ENCODE results near the gene MYO9A.
"Not testable (repeated sequence)": the region's sequence is repeated elsewhere in the genome, so short reads cannot be mapped to it uniquely, and the experiment has no call there.

Gene MYO9A

DNA sequence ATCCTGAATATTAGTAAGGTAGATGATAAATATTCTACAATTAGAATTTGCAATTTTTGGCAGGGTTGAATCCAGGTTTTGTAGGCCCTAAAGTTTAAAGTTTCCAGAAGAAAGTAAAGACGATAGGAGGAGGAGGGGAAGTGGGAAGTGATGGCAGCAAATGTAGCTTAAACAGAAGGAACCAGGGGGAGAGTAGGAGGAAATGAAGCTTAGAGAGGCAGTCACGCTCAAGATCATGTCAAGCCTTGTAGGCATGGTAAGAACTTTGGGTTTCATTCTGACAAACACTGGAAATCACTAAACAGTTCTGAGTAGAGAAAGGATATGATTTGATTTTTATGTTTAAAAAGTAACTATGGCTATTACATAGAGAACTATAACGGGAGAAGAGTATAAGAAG is 243.7 kb downstream of the MYO9A start:
- no peak for DNase-seq (ENCODE audit: low spot score)

DNA sequence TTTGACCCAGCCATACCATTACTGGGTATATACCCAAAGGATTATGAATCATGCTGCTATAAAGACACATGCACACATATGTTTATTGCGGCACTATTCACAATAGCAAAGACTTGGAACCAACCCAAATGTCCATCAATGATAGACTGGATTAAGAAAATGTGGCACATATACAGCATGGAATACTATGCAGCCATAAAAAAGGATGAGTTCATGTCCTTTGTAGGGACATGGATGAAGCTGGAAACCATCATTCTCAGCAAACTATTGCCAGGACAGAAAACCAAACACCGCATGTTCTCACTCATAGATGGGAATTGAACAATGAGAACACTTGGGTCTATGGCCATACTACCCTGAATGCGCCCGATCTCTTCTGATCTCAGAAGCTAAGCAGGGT is 259.7 kb downstream of the MYO9A start:
- not testable (repeated sequence) for DNase-seq (ENCODE audit: low spot score)

DNA sequence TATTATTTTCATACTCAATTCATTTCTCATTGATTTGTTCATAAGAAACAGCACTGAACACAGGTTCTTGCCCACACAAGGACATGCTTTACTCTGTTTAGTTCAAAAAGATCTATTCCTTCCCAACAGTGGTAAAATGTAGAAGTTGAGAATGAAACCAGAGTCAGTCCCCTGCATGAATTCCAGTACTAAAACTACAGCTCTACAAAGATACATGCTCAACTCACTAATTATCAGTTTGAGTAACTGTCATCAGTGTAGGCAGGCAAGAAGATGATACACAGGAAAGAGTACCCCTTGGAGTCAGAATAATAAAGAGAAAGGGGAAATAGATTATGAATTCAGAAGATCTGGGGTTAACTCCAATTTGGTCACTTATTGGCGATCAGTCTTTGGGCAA is 264.4 kb downstream of the MYO9A start:
- DNase-seq (ENCODE audit: low spot score), result no peak

DNA sequence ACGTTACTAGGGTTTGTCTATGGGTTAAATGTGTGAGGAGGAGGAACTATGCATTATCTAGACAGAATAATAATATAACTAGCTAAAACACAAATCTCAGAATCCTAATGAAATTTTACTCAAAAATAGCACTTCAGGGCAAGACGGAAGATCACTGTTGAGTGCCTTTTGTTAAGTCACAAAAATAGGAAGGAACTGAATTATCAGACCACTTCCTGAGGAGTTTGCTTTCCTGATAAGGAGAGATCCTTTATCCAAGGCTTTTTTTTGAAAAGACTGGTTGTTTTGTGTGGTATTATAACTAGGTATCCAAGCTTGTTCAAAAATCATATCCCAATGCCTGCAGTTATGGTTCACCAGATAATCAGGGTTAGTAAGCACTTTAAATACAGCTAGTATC is 273.0 kb downstream of the MYO9A start:
- no peak for DNase-seq (ENCODE audit: low spot score)

DNA sequence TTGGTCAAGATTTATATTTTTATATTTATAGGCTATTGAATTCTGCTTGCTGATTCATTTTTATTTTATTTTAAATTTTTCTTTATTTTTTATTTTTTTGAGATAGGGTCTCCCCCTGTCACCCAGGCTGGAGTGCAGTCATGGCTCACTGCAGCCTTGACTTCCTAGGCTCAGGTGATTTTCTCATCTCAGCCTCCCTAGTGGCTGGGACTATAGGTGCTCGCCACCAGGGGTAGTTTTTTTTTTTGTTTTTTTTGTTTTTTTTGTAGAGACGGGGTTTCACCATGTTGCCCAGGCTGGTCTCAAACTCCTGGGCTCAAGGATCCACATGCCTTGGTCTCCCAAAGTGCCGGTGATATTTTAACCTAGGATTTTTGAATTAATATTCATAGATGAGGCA is 276.4 kb downstream of the MYO9A start:
- DNase-seq (ENCODE audit: low spot score), result no peak

DNA sequence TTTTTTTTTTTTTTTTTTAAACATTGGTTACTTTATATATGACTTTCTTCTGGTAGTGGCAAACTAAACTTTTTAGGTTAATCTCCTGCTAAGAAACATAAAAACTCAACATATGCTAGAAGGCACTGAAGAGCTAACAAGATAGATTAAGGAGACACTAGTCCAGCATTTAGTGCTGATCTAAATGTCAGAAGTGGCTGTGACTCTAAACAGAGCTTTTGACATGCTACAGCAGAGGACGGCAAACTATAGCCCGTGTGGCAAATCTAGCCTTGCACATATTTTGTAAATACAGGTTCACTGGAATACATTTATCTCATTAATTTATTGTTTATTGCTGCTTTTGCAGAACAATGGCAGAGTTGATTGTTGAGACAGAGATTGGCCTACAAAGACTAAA is 287.0 kb downstream of the MYO9A start:
- no peak for DNase-seq (ENCODE audit: low spot score)

DNA sequence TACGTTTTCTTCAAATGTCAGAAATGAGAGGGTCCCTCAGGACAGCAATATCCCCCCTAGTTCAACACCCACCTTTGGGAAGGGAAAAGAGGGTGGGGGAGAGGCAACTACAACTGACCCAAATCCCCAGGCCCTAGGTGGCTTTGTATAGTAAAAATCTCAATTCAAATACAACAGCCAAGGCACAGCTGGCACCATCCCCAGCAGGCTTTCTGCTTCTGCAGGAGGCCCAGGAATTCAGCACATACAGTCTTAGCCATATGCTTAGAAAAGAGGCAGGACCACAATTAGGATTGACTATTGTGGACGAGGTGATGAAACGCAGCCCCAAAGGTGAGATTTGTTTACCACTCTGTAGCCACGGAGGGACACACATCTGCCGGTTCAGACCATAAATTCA is 291.8 kb downstream of the MYO9A start:
- no peak for DNase-seq (ENCODE audit: low spot score)

DNA sequence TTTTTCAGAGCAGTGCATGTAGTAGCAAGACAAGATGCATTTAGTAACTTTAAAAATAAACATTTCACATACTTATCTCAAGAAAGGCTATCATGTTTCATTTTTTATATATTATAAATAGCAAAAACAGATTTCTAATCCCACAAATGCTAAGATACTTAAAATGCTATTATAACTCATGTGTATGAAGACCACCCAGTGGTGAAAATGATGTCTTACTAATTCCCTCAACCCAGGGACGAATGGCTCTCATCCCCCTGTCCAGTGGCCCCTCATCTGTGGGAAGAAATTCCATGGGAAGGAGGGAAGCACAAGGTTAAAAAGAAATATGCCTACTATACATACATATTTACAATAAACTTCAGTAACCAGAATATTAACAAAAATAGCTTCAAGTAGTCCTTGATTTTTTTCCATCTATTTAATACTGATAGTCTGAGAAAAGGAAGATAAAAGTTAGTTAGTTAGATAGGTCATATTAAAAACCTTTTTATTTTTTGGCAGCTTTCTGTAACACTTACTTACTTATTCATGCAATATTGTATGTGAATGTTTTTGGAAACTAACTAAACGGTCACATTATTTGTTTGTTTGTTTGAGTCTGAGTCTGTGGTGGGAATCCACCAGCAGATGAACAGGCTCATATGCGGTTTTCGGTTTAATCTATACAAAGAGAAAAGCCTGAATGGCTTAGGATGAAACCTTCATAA is 292.8 kb downstream of the MYO9A start:
- no peak for DNase-seq (ENCODE audit: low spot score)

DNA sequence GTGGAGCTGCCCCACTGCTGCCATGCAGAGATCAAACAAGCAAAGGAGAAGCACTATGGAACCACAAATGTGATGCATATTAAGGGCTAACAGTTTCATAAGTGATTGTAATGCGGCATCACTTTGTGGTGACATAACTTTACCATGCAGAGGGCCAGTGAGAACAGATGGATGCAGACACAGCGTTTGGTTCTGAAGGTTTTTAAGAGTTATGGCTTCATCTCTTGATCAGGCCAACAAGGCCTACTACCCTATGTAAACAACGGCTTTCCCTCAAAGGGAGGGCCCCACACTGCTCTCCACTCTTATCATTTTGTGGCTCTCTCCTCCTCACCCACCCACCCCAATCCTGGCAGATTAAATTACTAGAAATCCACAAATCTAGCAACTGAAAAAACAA is 294.1 kb downstream of the MYO9A start:
- DNase-seq (ENCODE audit: low spot score), result no peak

DNA sequence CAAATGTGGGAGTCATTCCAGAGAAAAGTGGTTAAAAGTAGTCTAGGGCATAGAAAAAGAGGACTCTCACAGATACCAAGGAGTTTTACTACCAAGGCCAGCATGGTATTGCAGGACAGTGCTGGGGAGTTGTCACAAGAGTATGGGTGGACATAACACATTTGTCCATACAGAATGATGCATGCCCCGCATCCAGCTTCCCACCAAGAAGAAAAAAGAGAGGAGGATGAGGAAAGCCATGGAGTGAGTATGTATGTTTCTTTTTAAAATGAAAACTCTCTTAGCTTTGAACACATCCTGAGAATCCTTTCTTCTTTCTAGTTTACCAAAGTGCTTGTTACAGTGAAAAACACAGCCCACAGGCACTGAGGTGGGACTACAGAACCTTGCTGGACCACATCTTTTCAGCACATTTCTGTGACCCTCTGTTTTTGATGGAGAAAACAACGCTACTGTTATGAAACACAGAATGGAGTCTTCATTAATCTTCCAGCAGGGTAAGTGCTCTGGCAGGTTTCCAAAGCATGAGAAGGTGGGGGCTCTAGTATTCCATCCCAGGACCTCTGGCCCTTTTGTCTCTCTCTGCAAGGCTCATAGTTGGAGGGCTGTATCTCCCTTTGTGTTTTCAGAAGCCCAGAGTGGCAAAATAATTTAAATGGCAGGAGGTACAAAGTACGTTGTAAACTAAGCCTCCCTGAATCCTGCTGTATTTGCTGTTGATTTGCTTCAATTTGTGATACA is 294.9 kb downstream of the MYO9A start:
- no peak for DNase-seq (ENCODE audit: low spot score)

DNA sequence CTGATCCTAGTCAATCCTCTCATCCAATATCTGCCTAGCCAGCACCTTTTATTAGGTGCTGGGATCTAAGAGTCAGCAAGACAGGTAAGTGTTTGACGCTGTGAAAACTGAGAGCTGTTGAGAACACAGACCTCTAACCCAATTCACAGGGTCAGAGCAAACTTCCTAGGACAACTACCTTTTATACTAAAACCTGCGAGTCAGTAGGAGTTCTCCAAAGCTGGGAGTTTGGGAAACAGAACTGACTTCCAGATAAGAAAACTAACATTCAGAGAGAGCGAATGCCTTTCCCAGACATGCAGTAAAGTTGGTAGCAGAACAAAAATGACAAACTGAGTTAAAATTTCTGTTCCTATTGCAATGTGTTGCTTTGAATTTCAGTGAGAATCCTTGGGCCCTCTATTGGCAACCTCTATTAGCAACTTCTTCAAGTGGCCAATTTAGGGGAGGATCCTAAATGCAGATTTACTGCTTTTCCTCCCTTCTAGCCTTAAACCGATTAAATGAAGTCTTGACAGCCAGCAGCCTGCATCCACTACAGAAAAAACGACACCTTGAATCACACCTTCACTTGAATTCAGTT is 296.3 kb downstream of the MYO9A start:
- no peak for DNase-seq (ENCODE audit: low spot score)

DNA sequence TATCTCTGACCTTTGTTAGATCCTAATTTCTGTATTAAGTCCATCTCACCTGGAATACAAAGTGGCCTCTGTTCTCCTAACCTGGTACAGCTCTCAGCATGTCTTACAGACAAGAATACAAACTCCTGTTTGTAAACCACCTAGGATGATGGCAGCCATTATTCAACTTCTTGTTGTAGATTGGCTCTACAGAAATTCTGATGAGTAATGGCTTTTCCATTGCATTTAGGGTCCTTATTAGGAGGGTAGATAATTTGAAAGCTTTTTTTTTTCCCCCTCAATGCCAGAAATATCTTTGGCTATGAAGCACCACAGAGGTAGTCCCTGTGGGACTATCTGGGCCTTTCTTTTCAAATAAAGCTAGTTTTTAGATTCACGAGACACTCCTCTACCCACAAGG is 297.8 kb downstream of the MYO9A start:
- DNase-seq (ENCODE audit: low spot score), result no peak

DNA sequence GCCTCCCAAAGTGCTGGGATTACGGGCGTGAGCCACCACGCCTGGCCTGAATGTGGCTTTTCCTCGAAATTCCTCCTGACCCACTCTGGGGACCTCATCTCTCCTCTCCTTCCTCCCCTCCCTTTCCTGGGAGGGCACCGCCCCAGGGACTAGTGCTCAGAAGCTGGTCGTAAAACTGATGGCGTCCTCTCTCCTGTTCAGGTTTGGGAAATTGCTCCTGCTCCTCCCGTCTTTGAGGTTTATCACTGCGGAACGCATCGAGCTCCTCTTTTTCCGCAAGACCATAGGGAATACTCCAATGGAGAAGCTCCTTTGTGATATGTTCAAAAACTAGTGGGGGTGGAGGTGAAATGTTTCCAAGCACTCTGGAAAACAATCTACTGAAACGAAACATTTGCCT is 300.6 kb downstream of the MYO9A start:
- no peak for DNase-seq (ENCODE audit: low spot score)

DNA sequence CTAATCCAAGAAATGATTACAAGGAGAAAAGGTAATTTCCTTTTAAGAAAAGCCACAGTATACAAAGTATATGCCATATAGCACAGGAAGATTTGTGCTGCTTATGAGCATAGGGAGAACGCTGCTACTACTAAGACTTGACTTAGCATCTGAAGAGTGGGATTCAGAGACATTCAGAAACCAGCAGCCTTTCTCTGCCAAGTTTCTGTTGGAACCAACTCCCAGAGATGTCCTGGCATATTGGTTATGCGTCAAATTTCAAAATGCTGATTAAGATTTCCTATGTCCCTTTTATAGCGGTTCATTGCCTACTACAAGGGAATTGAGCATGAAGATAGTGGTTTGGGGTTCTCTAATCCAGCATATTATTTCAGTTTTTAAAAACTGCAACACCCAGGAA is 302.6 kb downstream of the MYO9A start:
- no peak for DNase-seq (ENCODE audit: low spot score)

DNA sequence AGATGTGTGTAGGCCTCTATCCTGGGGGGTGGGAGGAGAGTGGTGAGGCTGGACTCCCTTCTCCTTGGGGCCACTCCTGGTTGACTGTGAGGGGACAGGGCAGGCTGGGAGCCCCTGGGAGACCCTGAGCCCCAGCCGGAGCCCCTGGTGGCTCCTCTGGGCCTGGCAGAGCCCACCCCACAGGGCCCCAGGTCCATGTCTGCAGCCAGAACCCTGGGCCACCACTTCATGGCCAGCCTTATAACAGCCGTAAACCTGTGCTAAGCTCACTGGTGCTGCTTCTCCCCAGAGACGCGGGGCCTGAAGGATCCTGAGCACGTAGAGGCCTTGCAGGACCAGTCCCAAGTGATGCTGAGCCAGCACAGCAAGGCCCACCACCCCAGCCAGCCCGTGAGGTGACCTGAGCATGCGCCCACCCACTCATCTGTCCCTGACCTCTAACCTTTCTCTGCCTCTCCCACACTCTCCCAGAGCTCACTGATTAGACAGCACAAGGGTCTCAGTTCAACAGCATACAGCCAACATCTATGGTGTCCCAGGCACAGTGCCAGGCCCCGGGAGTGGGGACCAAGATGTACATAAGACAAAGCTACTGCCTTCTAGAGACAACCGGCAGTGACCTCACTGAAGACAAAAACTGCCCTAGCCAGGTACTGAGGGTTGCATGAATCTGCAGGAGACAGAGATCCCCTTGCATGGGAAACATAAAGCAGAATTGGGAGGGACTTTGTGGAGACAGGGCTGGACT is 304.1 kb downstream of the MYO9A start:
- DNase-seq (ENCODE audit: low spot score), result no peak

DNA sequence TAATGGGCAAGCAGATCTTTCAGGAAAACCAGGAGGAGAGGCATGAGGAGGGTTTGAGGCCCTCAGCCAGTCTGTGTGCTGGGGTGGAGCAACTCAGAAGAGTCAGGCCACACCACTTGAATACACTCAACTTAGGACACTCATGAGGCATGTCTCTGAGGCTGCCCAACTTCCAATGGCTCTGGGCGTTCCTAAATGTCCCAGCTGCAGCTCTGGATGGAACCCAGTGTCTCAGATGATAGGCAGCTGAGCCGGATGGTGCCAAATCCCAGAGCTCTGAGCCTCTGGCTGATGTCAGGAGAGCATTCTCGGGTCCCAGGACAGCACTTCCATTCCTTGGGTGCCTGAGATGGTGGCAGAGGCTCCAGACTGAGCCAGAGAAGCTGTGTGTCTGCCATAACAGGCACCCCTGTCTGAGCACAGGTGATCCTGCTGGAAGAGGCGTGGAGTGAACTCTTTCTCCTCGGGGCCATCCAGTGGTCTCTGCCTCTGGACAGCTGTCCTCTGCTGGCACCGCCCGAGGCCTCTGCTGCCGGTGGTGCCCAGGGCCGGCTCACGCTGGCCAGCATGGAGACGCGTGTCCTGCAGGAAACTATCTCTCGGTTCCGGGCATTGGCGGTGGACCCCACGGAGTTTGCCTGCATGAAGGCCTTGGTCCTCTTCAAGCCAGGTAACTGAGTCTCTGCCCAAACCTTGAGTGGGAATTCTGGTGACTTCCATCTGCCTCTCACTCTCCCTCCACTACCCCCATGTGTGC is 304.8 kb downstream of the MYO9A start:
- DNase-seq (ENCODE audit: low spot score), result no peak

DNA sequence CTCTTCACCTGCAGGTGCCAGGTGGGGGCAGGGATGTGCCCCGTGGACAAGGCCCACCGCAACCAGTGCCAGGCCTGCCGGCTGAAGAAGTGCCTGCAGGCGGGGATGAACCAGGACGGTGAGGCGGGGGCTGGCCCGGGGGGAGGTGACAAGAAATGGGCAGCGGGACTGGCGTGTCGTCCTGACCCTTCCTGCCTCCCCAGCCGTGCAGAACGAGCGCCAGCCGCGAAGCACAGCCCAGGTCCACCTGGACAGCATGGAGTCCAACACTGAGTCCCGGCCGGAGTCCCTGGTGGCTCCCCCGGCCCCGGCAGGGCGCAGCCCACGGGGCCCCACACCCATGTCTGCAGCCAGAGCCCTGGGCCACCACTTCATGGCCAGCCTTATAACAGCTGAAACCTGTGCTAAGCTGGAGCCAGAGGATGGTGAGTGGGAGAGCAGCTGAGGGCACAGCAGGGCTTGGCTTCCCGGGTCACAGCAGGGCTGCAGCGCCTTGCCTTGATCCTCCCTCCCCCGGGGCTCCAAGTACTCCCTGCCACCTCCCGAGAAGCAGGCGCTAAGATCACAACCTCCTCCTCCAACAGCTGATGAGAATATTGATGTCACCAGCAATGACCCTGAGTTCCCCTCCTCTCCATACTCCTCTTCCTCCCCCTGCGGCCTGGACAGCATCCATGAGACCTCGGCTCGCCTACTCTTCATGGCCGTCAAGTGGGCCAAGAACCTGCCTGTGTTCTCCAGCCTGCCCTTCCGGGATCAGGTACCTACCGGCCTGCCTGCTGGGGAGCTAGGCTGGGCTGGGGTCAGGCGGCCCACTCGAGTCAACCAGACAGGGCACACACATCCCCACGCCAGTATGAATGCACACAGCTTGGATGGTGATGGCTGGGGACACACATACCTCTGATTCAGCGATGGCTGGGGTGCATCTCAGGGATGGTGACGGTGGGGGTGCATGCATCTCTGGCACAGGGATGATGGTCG is 305.9 kb downstream of the MYO9A start:
- no peak for DNase-seq (ENCODE audit: low spot score)

DNA sequence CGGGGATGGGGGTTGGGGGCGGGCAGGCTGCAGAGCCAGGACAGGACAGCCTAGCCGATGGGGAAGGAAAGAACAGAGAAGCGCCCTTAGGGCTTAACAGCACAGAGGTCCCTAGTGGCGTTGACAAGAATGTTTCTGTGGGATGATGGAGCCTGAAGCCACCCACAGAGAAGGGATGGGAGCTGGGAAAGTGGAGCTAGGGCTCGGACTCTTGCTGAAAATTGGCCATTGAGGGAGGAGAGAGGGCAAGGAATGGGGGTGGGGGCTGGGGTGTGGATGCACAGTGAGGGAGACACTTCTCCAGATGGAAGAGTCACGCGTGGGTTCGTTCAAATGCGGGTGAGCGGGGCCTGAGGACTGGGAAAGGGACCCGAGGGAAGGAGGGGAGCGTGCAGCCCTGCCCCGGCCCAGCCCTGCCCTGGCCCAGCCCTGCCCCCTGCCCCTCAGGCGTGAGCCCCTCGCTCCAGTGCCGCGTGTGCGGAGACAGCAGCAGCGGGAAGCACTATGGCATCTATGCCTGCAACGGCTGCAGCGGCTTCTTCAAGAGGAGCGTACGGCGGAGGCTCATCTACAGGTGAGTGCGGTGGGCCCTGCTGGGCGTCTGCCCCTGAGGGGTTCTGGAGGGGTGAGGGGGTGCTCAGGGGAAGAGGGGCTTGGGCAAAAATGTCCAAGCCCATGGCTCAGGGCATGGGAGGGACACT is 306.8 kb downstream of the MYO9A start:
- DNase-seq (ENCODE audit: low spot score), result no peak

DNA sequence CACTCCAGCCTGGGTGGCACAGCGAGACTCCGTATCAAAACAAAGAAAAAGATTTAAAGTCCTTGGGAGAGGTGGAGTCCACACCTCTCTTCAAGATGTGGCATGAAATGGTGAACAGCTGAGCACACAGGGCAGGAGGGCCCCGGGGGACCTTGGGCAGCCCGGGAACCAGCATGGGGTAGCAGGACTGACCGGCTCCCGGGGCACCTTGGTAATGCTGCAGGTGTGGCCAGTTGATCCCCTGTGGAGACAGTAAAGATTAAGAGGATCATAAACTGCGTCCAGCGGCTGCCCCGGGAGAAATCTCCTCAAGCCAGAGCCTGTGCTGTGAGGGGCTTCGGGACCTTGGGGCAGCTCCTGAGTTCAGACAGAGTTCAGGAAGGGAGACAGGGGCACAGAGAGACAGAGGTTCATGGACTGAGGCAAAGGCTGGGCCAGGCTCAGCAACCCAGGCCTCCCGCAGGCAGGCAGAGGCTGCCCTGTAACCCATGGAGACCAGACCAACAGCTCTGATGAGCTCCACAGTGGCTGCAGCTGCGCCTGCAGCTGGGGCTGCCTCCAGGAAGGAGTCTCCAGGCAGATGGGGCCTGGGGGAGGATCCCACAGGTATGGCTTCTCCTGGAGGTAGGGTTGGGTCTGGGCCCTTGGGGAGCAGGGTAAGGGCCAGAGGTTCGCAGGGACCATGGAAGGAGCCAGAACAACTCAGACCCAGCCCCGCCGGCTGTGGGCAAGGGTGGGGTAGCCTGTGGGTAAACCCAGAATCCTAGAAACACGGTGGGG is 307.5 kb downstream of the MYO9A start, which contains the start of gene NR2E3:
NR2E3 (plus strand) TSS at position 299 of the 780 bp plus-strand sequence; CDS start at position 489, 190 bp downstream.
- no peak for DNase-seq (ENCODE audit: low spot score)

Measured in hepatic stellate cell (primary cell).